GM12873 (cell line): Measurements from ENCODE around the gene OR7C2.

Experiments
- TF ChIP-seq, protein P1 (sequence below): IDR thresholded peaks from 2 replicates; pipeline ENCODE4 v1.5.1; 2012; ENCODE audit warnings: low read depth, mild to moderate bottlenecking, moderate library complexity, low read length, control low read depth; ENCODE audit not compliant: insufficient read depth; ENCODE audit errors: missing control alignments

OR7C2 gene

GRCh38 chr19:14943601-14944000 is 2.3 kb downstream of the OR7C2 start:
- TF ChIP-seq, protein P1, sequence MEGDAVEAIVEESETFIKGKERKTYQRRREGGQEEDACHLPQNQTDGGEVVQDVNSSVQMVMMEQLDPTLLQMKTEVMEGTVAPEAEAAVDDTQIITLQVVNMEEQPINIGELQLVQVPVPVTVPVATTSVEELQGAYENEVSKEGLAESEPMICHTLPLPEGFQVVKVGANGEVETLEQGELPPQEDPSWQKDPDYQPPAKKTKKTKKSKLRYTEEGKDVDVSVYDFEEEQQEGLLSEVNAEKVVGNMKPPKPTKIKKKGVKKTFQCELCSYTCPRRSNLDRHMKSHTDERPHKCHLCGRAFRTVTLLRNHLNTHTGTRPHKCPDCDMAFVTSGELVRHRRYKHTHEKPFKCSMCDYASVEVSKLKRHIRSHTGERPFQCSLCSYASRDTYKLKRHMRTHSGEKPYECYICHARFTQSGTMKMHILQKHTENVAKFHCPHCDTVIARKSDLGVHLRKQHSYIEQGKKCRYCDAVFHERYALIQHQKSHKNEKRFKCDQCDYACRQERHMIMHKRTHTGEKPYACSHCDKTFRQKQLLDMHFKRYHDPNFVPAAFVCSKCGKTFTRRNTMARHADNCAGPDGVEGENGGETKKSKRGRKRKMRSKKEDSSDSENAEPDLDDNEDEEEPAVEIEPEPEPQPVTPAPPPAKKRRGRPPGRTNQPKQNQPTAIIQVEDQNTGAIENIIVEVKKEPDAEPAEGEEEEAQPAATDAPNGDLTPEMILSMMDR = no peak

GRCh38 chr19:14944456-14944855 is 3.2 kb downstream of the OR7C2 start:
- TF ChIP-seq, protein P1 = no peak

DNA sequence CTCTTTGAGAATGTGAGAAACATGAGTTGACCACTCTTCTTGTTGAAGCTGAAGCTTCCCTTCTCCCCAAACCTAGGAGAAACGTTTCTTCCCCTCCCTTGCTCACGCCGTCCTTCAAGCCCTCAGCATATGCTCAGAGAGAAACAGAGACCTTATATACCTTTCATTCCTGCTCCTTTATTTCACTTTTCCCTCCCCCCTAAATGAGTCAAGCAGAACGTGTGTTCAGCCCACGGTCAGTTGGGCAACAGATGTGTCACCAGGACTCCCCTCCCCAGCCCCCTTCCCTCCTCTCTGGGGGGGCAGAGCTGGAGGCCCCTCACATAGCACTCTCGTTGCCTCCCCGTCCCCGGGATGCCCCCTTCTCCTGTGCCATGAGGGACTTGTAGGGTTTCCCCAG is 8.6 kb downstream of the OR7C2 start:
- TF ChIP-seq, protein P1 = no peak

GRCh38 chr19:14950421-14950820 is 9.1 kb downstream of the OR7C2 start:
- TF ChIP-seq, protein P1 = no peak

GRCh38 chr19:14952767-14953166 is 11.5 kb downstream of the OR7C2 start:
- TF ChIP-seq, protein P1 = no peak

- TF ChIP-seq, protein P1 = no peak
Measured at GRCh38 chr19:14954071-14954655, 12.9 kb downstream of the OR7C2 start.

DNA sequence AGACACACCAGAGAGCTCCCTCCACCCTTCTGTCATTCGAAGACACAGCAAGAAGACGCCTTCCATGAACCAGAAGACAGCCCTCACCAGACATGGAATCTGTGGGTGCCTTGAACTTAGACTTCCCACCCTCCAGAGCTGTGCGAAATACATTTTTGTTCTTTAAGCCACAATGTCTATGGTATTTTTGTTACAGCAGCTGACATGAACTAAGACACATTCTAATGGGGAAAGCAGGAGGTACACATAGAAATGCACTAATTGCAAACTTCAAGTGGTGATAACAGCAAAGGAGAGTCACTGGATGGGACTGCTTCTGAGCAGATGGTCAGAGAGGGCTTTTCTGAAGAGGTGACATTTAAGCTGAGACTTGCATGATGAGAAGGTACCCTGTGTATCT is 16.2 kb downstream of the OR7C2 start:
- TF ChIP-seq, protein P1 = no peak
